Sigmoid colon (tissue), 7 donors: Measurements from ENCODE around the gene LY6G6D. TPM values are rescaled to one million over a fixed set of nuclear protein-coding genes. Genes with fewer than 3 reads are reported as not detected.

Experiments
- DNase-seq: peaks from one replicate; pipeline ENCODE4 v3.0.0-alpha.2; 2019
- H3K27ac ChIP-seq, 4 donors: fragments of 200-600 bp; sonication (generic); one replicate each; pipeline ENCODE4 v1.5.1; 2016 to 2019; ENCODE audit warnings: mild to moderate bottlenecking in 1 of 4
- H3K27me3 ChIP-seq, 3 donors: fragments of 200-600 bp; sonication (generic); one replicate each; pipeline ENCODE4 v1.5.1; 2019; ENCODE audit warnings: mild to moderate bottlenecking in 1 of 3
- H3K36me3 ChIP-seq, 4 donors: fragments of 200-600 bp; sonication (generic); one replicate each; pipeline ENCODE4 v1.5.1; 2016 to 2019
- H3K4me1 ChIP-seq, 4 donors: fragments of 200-600 bp; sonication (generic); one replicate each; pipeline ENCODE4 v1.5.1; 2017 to 2019
- H3K4me3 ChIP-seq, 4 donors: fragments of 200-600 bp; sonication (generic); one replicate each; pipeline ENCODE4 v1.5.1; 2017 to 2019; ENCODE audit warnings: mild to moderate bottlenecking in 2 of 4, moderate library complexity in 1 of 4
- H3K9me3 ChIP-seq, 4 donors: fragments of 200-600 bp in 3 of 4; sonication (generic) in 3 of 4; one replicate each; pipeline versions ENCODE4 v1.5.1 to v1.6.1; 2013 to 2019
- CTCF ChIP-seq, 4 experiments: fragments of 450-650 bp in 3 of 4; fragments of 200-600 bp in 1 of 4; IDR thresholded peaks; one replicate each; pipeline ENCODE4 v1.5.1; 2016 to 2019; ENCODE audit warnings: antibody characterized with exemption in 4 of 4, mild to moderate bottlenecking in 3 of 4, moderate library complexity in 2 of 4
- EP300 ChIP-seq, 4 donors: sonication (generic); formaldehyde crosslinking; IDR thresholded peaks; one replicate each; pipeline ENCODE4 v1.6.1; 2017; ENCODE audit warnings: antibody characterized with exemption in 4 of 4
- POLR2A ChIP-seq, 2 donors: fragments of 450-650 bp; IDR thresholded peaks; one replicate each; pipeline ENCODE4 v1.6.1; 2016; ENCODE audit warnings: antibody characterized with exemption in 2 of 2, mild to moderate bottlenecking in 2 of 2, moderate library complexity in 2 of 2
- POLR2AphosphoS5 ChIP-seq, 4 donors: sonication (generic); formaldehyde crosslinking; IDR thresholded peaks; one replicate each; pipeline ENCODE4 v1.6.1; 2017; ENCODE audit warnings: antibody characterized with exemption in 4 of 4
- WGBS, 2 donors: extraction: QIAGEN DNeasy Blood & Tissue Kit; methylation state at CpG; one replicate each; pipeline ENCODE4 v1.1.7; 2013; 5-methylcytosine and 5-hydroxymethylcytosine counted together
- intact Hi-C: fragments of 100-400 bp; cut with DNase I; formaldehyde crosslinking; loops from one replicate; pipeline ENCODE4 v1.15.1; 2023
- polyA plus RNA-seq, 3 donors: library from polyadenylated mRNA; stranded (reverse); fragments of 200-250 nt; gene quantifications; one replicate each; pipeline ENCODE4 v1.2.3, GENCODE V29; 2013
- total RNA-seq, 4 donors: library from RNA; depleted of rRNA; stranded (reverse); fragments of >200 nt; gene quantifications; one replicate each; pipeline ENCODE4 v1.1.0, GENCODE V29; 2016
- donor health status: healthy with polysubstance abuse.
- donor health status: Bipolar disorder and iron deficiency.
- donor health status: healthy.

The LY6G6D gene
- total and polyA plus RNA-seq, 7 donors = 0.31 to 21.2 (median 6.4) TPM; not detected in 2

DNA sequence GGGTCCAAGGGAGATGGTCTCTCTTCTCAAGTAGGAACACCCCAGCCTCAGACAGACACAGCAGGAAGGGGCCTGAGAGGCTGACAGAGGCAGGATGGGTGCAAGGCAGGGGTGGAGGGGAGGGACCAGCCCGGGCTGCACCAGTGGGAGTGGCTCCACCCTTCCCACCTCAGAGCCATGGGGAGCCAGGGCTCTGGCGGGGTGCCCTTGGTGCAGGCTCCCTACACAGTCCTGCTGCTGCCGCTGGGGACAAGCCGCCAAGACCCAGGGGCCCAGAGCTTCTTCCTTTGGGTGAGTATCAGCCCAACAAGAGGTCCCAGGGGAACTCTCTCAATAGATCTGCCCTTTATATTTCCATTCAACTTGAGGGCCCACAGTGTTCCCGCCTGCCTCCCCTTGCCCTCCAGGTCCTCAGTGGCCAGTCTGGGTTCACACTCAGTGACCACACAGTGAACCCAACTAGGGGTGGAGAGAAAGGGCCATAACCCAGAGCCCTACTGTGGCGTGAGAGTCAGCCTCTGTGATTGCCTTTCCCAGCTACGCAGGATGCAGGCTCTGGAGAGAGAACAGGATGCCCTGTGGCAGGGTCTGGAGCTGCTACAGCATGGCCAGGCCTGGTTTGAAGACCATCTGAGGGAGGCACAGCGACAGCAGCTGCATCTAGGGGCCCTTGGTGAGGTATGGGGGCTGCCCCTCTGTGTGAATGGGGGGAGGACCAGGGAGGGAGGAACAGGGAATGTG, 47.9 kb downstream of the LY6G6D start:
- H3K4me1 ChIP-seq = peaks cover 0 to 10% (median 7%) of the 10 kb centered on the region in 4 donors
- intact Hi-C loops = no loop called here
- TF ChIP-seq POLR2A (IDR thresholded peaks at IDR 0.05) (no peak), EP300 (IDR thresholded peaks at IDR 0.05) (no peak), CTCF (IDR thresholded peaks at IDR 0.05) (no peak), POLR2AphosphoS5 (IDR thresholded peaks at IDR 0.05) (no peak)
- H3K27me3 ChIP-seq = peaks cover 0 to 14% (median 3%) of the 10 kb centered on the region in 3 donors
- no peaks in the 10 kb centered on the region for H3K9me3 ChIP-seq
- no peak overlapping the region for H3K4me3 ChIP-seq
- DNase-seq = no peak
- H3K27ac ChIP-seq = no peak overlapping the region
- 82 to 83% methylated on average over 8 of the region's 8 CpGs for WGBS, 2 donors
- H3K36me3 ChIP-seq = no peaks in the 10 kb centered on the region

DNA sequence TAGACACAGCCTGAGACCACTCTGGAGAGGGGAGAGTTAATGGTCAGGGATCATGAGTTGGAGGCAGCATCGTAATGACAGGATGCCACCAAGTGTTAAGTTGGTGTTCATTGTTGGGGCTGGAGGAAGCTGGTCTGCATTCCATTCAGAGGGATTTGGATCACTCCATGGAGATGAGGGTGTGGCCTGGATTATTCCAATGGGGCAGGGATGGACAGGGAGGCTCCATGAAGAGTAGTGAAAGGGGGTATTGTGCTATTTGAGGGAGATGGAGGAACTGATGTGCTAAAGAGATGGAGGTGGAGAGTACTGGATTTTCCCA, 48.4 kb downstream of the LY6G6D start:
- H3K27ac ChIP-seq = no peak overlapping the region
- no peaks in the 10 kb centered on the region for H3K9me3 ChIP-seq
- H3K4me3 ChIP-seq = no peak overlapping the region
- 18 to 34% methylated on average over 1 of the region's 1 CpG for WGBS, 2 donors
- peaks cover 0 to 14% (median 3%) of the 10 kb centered on the region in 3 donors for H3K27me3 ChIP-seq
- peaks cover 0 to 10% (median 7%) of the 10 kb centered on the region in 4 donors for H3K4me1 ChIP-seq
- H3K36me3 ChIP-seq = no peaks in the 10 kb centered on the region
- intact Hi-C loops = no loop called here
- no peak for TF ChIP-seq EP300 (IDR thresholded peaks at IDR 0.05)
- TF ChIP-seq POLR2A (IDR thresholded peaks at IDR 0.05) = no peak
- TF ChIP-seq CTCF (IDR thresholded peaks at IDR 0.05) = no peak
- no peak for TF ChIP-seq POLR2AphosphoS5 (IDR thresholded peaks at IDR 0.05)
- DNase-seq = no peak

DNA sequence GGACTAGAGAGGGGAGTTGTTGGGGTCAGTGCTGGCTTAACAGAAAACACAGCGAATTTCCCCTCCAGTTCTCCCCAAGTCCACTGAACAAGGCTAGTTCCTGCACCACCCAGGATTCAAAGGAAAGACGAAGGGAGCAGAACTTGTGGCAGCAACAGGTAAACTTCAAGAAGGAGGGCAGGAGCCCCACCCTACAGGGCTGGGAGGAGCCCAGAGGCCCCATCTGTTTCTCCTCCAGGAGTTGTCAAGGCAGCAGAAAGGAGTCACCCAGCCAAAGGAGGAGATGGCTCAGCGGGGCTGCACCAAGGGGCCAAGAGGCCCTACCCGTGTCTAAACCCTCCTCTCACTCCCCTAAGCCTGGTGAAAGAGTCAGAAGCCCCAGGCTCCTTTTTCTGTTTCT, 49.0 kb downstream of the LY6G6D start:
- no peak for TF ChIP-seq POLR2A (IDR thresholded peaks at IDR 0.05)
- TF ChIP-seq EP300 (IDR thresholded peaks at IDR 0.05) = no peak
- no peak for TF ChIP-seq CTCF (IDR thresholded peaks at IDR 0.05)
- no peak for TF ChIP-seq POLR2AphosphoS5 (IDR thresholded peaks at IDR 0.05)

GRCh38 chr6:31765559-31765909, 50.4 kb downstream of the LY6G6D start:
- no peak for DNase-seq
- Histone ChIP-seq H3K27me3 (peaks cover 0 to 14% (median 3%) of the 10 kb centered on the region in 3 donors), H3K9me3 (no peaks in the 10 kb centered on the region), H3K36me3 (no peaks in the 10 kb centered on the region), H3K4me1 (peaks cover 0 to 10% (median 7%) of the 10 kb centered on the region in 4 donors), H3K4me3 (no peak overlapping the region), H3K27ac (no peak overlapping the region)
- intact Hi-C loops = no loop called here
- TF ChIP-seq CTCF (IDR thresholded peaks at IDR 0.05) = no peak
- no peak for TF ChIP-seq EP300 (IDR thresholded peaks at IDR 0.05)
- TF ChIP-seq POLR2AphosphoS5 (IDR thresholded peaks at IDR 0.05) = no peak
- TF ChIP-seq POLR2A (IDR thresholded peaks at IDR 0.05) = no peak
- 84 to 89% methylated on average over 9 of the region's 9 CpGs for WGBS, 2 donors

More for the DNA sequence above, 49.0 kb downstream of the LY6G6D start:
- Histone ChIP-seq H3K4me3 (no peak overlapping the region), H3K27me3 (peaks cover 0 to 14% (median 3%) of the 10 kb centered on the region in 3 donors), H3K9me3 (no peaks in the 10 kb centered on the region), H3K36me3 (no peaks in the 10 kb centered on the region), H3K4me1 (peaks cover 0 to 10% (median 7%) of the 10 kb centered on the region in 4 donors), H3K27ac (no peak overlapping the region)
- no peak for DNase-seq
- intact Hi-C loops = no loop called here
- WGBS, 2 donors = 79 to 81% methylated on average over 4 of the region's 4 CpGs
